H1 (cell line): ENCODE results near the gene FAM193A. TPM values are rescaled to one million over a fixed set of nuclear protein-coding genes. Genes with fewer than 3 reads are reported as not detected.

Experiments used
- CTCF ChIA-PET: fragments of 300-600 bp; sonication (Branson Sonifier 250); formaldehyde crosslinking; loops from one replicate; lab custom pipeline; 2021; ENCODE audit not compliant: partially characterized antibody; lab: Charles Lee
- POLR2A ChIA-PET: fragments of 300-600 bp; sonication (Branson Sonifier 250); formaldehyde crosslinking; loops from one replicate; lab custom pipeline; 2021; ENCODE audit warnings: inconsistent platforms; ENCODE audit not compliant: partially characterized antibody; lab: Charles Lee
- DNase-seq, 2 experiments: peaks; one replicate each; pipeline versions ENCODE4 v3.0.0 to v3.0.0-alpha.2; 2010 to 2022; ENCODE audit warnings: low spot score in 2 of 2, low read depth in 1 of 2, mixed read lengths in 1 of 2
- FAIRE-seq: peaks from 2 replicates; lab custom pipeline; 2011; peaks lifted over from hg19 to GRCh38; lab: Jason Lieb, UNC
- H2AFZ ChIP-seq: 2 replicates; pipeline ENCODE4 v1.8.1; 2012; ENCODE audit warnings: low read length, inconsistent platforms
- H2AK5ac ChIP-seq: 2 replicates; pipeline ENCODE4 v1.6.1; 2013; ENCODE audit warnings: low read depth, low read length
- H2BK120ac ChIP-seq: replicated peaks from 2 replicates; pipeline ENCODE3; 2013; ENCODE audit warnings: low read depth, low read length, inconsistent platforms
- H2BK12ac ChIP-seq: 2 replicates; pipeline ENCODE4 v1.6.1; 2013; ENCODE audit warnings: low read depth, low read length
- H2BK15ac ChIP-seq: 2 replicates; pipeline ENCODE4 v1.6.1; 2013; ENCODE audit warnings: low read length
- H2BK20ac ChIP-seq: 2 replicates; pipeline ENCODE4 v1.6.1; 2013; ENCODE audit warnings: low read length
- H2BK5ac ChIP-seq: 2 replicates; pipeline ENCODE4 v1.6.1; 2013; ENCODE audit warnings: low read depth, low read length
- H3K14ac ChIP-seq: 2 replicates; pipeline ENCODE4 v1.6.1; 2013; ENCODE audit warnings: inconsistent platforms; ENCODE audit not compliant: insufficient read length
- H3K18ac ChIP-seq: 2 replicates; pipeline ENCODE4 v1.6.1; 2013; ENCODE audit warnings: low read length; ENCODE audit errors: extremely low read depth
- H3K23ac ChIP-seq: 2 replicates; pipeline ENCODE4 v1.6.1; 2013; ENCODE audit warnings: inconsistent platforms; ENCODE audit not compliant: insufficient read length
- H3K23me2 ChIP-seq: 2 replicates; pipeline ENCODE4 v1.6.1; 2013; ENCODE audit warnings: low read depth, low read length
- H3K27ac ChIP-seq: 2 replicates; pipeline ENCODE4 v1.6.1; 2011; ENCODE audit warnings: low read depth, low read length, inconsistent platforms
- H3K27me3 ChIP-seq, 4 experiments: replicated peaks in 1 of 4; 1 replicate in 1 of 4; 2 replicates in 3 of 4; pipeline versions ENCODE4 v1.6.1 to v1.8.1; 2011 to 2013; ENCODE audit warnings: low read length in 3 of 4, mild to moderate bottlenecking in 3 of 4, inconsistent platforms in 2 of 4, mixed read lengths in 2 of 4, moderate library complexity in 1 of 4; ENCODE audit not compliant: control insufficient read depth in 3 of 4, insufficient read depth in 3 of 4; ENCODE audit errors: extremely low read depth in 1 of 4
- H3K36me3 ChIP-seq, 4 experiments: 2 replicates each; pipeline versions ENCODE4 v1.6.1 to v1.8.1; 2011 to 2013; ENCODE audit warnings: mild to moderate bottlenecking in 4 of 4, low read length in 3 of 4, moderate library complexity in 2 of 4, control low read depth in 1 of 4, inconsistent platforms in 1 of 4; ENCODE audit not compliant: insufficient read depth in 4 of 4, control insufficient read depth in 2 of 4
- H3K4ac ChIP-seq: replicated peaks from 2 replicates; pipeline ENCODE3; 2013; ENCODE audit warnings: low read length, low read depth, mixed read lengths, inconsistent platforms; ENCODE audit not compliant: insufficient read length
- H3K4me1 ChIP-seq, 4 experiments: replicated peaks in 1 of 4; 1 replicate in 1 of 4; 2 replicates in 3 of 4; pipeline versions ENCODE4 v1.6.1 to v1.8.1; 2011 to 2013; ENCODE audit warnings: low read length in 3 of 4, inconsistent platforms in 2 of 4, mixed read lengths in 1 of 4; ENCODE audit not compliant: insufficient read depth in 4 of 4, control insufficient read depth in 3 of 4
- H3K4me2 ChIP-seq, 2 experiments: 2 replicates each; pipeline versions ENCODE4 v1.6.1 to v1.8.1; 2011 to 2013; ENCODE audit warnings: low read depth in 2 of 2, low read length in 2 of 2, control low read depth in 1 of 2, inconsistent platforms in 1 of 2, mild to moderate bottlenecking in 1 of 2; ENCODE audit not compliant: insufficient read depth in 1 of 2
- H3K4me3 ChIP-seq, 4 experiments: fragments of 200-600, 300-600 bp in 1 of 4; sonication (generic), shearing (Covaris generic), sonication (Bioruptor Twin) in 1 of 4; 2 replicates each; pipeline versions ENCODE4 v1.5.1 to v1.8.1; 2011 to 2016; ENCODE audit warnings: low read length in 4 of 4, low read depth in 3 of 4, control low read depth in 2 of 4, inconsistent platforms in 2 of 4, mild to moderate bottlenecking in 2 of 4, mixed read lengths in 1 of 4, moderate library complexity in 1 of 4; ENCODE audit not compliant: insufficient read depth in 2 of 4; ENCODE audit errors: extremely low read depth in 1 of 4
- H3K56ac ChIP-seq: replicated peaks from 2 replicates; pipeline ENCODE3; 2013; ENCODE audit warnings: low read depth, mild to moderate bottlenecking, mixed read lengths, low read length, inconsistent platforms; ENCODE audit not compliant: insufficient read length
- H3K79me1 ChIP-seq: 2 replicates; pipeline ENCODE4 v1.6.1; 2013; ENCODE audit warnings: low read depth, low read length, control low read depth
- H3K79me2 ChIP-seq, 2 experiments: 2 replicates each; pipeline versions ENCODE4 v1.6.1 to v1.8.1; 2012 to 2013; ENCODE audit warnings: low read length in 2 of 2, mild to moderate bottlenecking in 2 of 2, inconsistent platforms in 1 of 2; ENCODE audit not compliant: insufficient read depth in 2 of 2, control insufficient read depth in 1 of 2
- H3K9ac ChIP-seq, 4 experiments: replicated peaks in 1 of 4; 1 replicate in 1 of 4; 2 replicates in 3 of 4; pipeline versions ENCODE4 v1.6.1 to v1.8.1; 2011 to 2013; ENCODE audit warnings: low read depth in 3 of 4, low read length in 3 of 4, control low read depth in 2 of 4, mild to moderate bottlenecking in 2 of 4, moderate library complexity in 2 of 4, inconsistent platforms in 1 of 4; ENCODE audit errors: extremely low read depth in 1 of 4
- H3K9me3 ChIP-seq, 2 experiments: 2 replicates each; pipeline versions ENCODE4 v1.6.1 to v1.8.1; 2012 to 2013; ENCODE audit warnings: mild to moderate bottlenecking in 2 of 2, moderate library complexity in 2 of 2, control low read depth in 1 of 2, inconsistent platforms in 1 of 2, low read depth in 1 of 2, low read length in 1 of 2, mixed read lengths in 1 of 2; ENCODE audit not compliant: insufficient read depth in 2 of 2
- H4K20me1 ChIP-seq, 2 experiments: replicated peaks in 1 of 2; 2 replicates each; pipeline versions ENCODE3 to v1.8.1; 2011 to 2013; ENCODE audit warnings: inconsistent platforms in 2 of 2, low read length in 2 of 2, mild to moderate bottlenecking in 1 of 2; ENCODE audit not compliant: insufficient read depth in 2 of 2, control insufficient read depth in 1 of 2
- H4K5ac ChIP-seq: 2 replicates; pipeline ENCODE4 v1.6.1; 2013; ENCODE audit warnings: low read length, low read depth, mixed read lengths, inconsistent platforms; ENCODE audit not compliant: insufficient read length
- H4K8ac ChIP-seq: 2 replicates; pipeline ENCODE4 v1.8.0; 2013; ENCODE audit warnings: mild to moderate bottlenecking, moderate library complexity, low read length, inconsistent platforms; ENCODE audit not compliant: insufficient read depth; ENCODE audit errors: extremely low read depth
- H4K91ac ChIP-seq: replicated peaks from 2 replicates; pipeline ENCODE3; 2013; ENCODE audit warnings: low read length, mixed read lengths, inconsistent platforms; ENCODE audit not compliant: insufficient read length
- SP4 ChIP-seq: IDR thresholded peaks from 2 replicates; pipeline ENCODE4 v1.6.1; 2012; ENCODE audit warnings: low read length, inconsistent platforms
- WGBS, 2 experiments: shearing (Covaris generic) in 1 of 2; methylation state at CpG; one replicate each; pipeline versions ENCODE4 v1.1.6 to v1.1.7; 2013 to 2015; ENCODE audit warnings: low lambda C conversion rate in 2 of 2, mixed read lengths in 2 of 2, inconsistent platforms in 1 of 2, low coverage in 1 of 2, missing lambda C conversion rate in 1 of 2; ENCODE audit not compliant: insufficient replicate concordance in 2 of 2, insufficient coverage in 1 of 2, insufficient read length in 1 of 2; ENCODE audit errors: extremely low coverage in 1 of 2, missing lambda C conversion rate in 1 of 2; 5-methylcytosine and 5-hydroxymethylcytosine counted together
- polyA plus RNA-seq, 7 experiments: library from polyadenylated mRNA; depleted of rRNA in 3 of 7; stranded (reverse) in 5 of 7; unstranded in 2 of 7; fragments of >200 nt in 5 of 7; fragments of 200-250 nt in 2 of 7; gene quantifications; 1 replicate in 5 of 7; 2 replicates in 1 of 7; 4 replicates in 1 of 7; pipeline versions ENCODE4 v1.2.1 to v1.2.3, GENCODE V29; 2011 to 2013; ENCODE audit warnings: missing spikeins in 2 of 7, mixed read lengths in 2 of 7
- total RNA-seq: library from RNA; stranded (reverse); fragmentation: NEBNext Ultra II Directional; extraction: Animal tissue kit (Norgen Biotek cat#: 25700); gene quantifications from 2 replicates; pipeline ENCODE4 v1.2.1, GENCODE V29; 2021

FAM193A gene
- total and polyA plus RNA-seq, 2 of the 8 experiments (the other 6 are each of a cell fraction or from before 2014, with no cell fraction given) = 8.7 to 26.2 TPM

- no peak overlapping the region for H3K4me2 ChIP-seq
- TF ChIP-seq SP4 = no peak
- H3K4me3 ChIP-seq = no peak overlapping the region
- H2BK15ac ChIP-seq = no peak overlapping the region
- H3K27me3 ChIP-seq = no peaks in the 10 kb centered on the region
- ChIA-PET CTCF (interaction anchor here (1.1 kb wide), 1 partner anchor 34 kb away, joined by 3 read pairs; no protein-coding TSS in a partner anchor), POLR2A (interaction anchor here (1.0 to 1.5 kb wide), 2 partner anchors 24 to 26 kb away, joined by 3 read pairs; no protein-coding TSS in a partner anchor)
- H2AK5ac ChIP-seq = no peak overlapping the region
- WGBS, 2 experiments = 92% methylated on average over 7 of the region's 7 CpGs; no CpG with 5 or more reads in 1 of the 2 experiments
- peaks cover 3 to 63% of the 10 kb centered on the region in 2 experiments; a peak in 2 of 4 replicates for H3K79me2 ChIP-seq
- no peak overlapping the region for H3K56ac ChIP-seq
- no peak overlapping the region for H3K9ac ChIP-seq
- no peak overlapping the region for H3K4ac ChIP-seq
- peaks cover 1 to 12% (median 5%) of the 10 kb centered on the region in 4 experiments; a peak in 5 of 7 replicates for H3K4me1 ChIP-seq
- no peak overlapping the region for H3K23ac ChIP-seq
- no peak overlapping the region for H2BK5ac ChIP-seq
- no peak overlapping the region for H3K14ac ChIP-seq
- peaks cover under 1 to 6% (median 2%) of the 10 kb centered on the region in 4 experiments; a peak in 4 of 8 replicates for H3K36me3 ChIP-seq
- no peak for DNase-seq
- no peak overlapping the region for H4K8ac ChIP-seq
- H2BK20ac ChIP-seq = no peak overlapping the region
- H2BK12ac ChIP-seq = no peak overlapping the region
- H3K27ac ChIP-seq = no peak overlapping the region; the same call in 1 of the 2 replicates
- H2AFZ ChIP-seq = no peak overlapping the region
- FAIRE-seq = no peak
- H3K23me2 ChIP-seq = no peaks in the 10 kb centered on the region
- no peak overlapping the region for H3K18ac ChIP-seq
- no peak overlapping the region for H4K91ac ChIP-seq
- H2BK120ac ChIP-seq = no peak overlapping the region
- H3K9me3 ChIP-seq = no peaks in the 10 kb centered on the region
- H4K5ac ChIP-seq = no peak overlapping the region
- peaks cover 5% of the 10 kb centered on the region for H3K79me1 ChIP-seq
- H4K20me1 ChIP-seq = peaks cover 0 to 10% of the 10 kb centered on the region in 2 experiments
Measured at GRCh38 chr4:2621419-2621818, 85.0 kb downstream of the FAM193A start.
